ENCODE data around the gene TIGD6.

Gene TIGD6

DNA sequence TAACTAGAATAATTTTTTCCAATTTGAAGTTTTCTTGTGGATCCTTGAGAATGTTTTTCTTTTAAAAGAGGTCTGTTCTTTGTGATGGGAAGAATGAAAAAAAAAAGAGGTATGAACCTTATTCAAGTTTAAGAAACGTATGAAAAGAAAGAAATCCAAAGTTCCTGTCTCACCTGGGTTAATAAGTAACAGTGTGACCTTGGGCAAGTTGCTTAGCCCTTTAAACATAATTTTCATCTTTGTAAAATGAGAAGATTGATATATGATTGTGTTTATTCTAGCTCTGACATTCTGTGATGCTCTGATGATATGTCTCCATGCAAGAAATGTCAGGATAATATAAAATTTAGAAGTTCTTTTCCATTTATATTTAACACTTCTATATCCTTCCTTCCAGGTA lies 20.6 kb downstream of the TIGD6 start:
- Histone ChIP-seq H3K4me1 (ENCODE audit: control insufficient read depth in 2 of 2, insufficient read depth in 1 of 2, low read depth in 1 of 2, low read length in 2 of 2) (no peaks in the 10 kb centered on the region), H4K8ac (ENCODE audit: low read depth, low read length) (no peak overlapping the region), H4K91ac (ENCODE audit: low read depth, low read length, poor library complexity) (no peak overlapping the region), H3K14ac (ENCODE audit: low read length) (no peak overlapping the region), H3K27me3 (ENCODE audit: control insufficient read depth in 3 of 3, insufficient read depth in 3 of 3, low read depth in 1 of 3, low read length in 3 of 3) (no peaks in the 10 kb centered on the region), H3K4me3 (ENCODE audit: low read length in 2 of 2) (no peak overlapping the region), H3K18ac (ENCODE audit: low read length) (no peak overlapping the region), H2BK12ac (ENCODE audit: low read length) (no peak overlapping the region), H2BK15ac (ENCODE audit: low read length) (no peak overlapping the region), H3K4me2 (ENCODE audit: insufficient read depth, low read length, poor library complexity, severe bottlenecking) (no peak overlapping the region), H2BK120ac (ENCODE audit: low read depth, low read length) (no peak overlapping the region), H3K4ac (ENCODE audit: low read length) (no peak overlapping the region), H2AK5ac (ENCODE audit: low read depth, low read length) (no peak overlapping the region), H3K36me3 (replicated peaks in 1 of 2; ENCODE audit: control insufficient read depth in 2 of 2, insufficient read depth in 2 of 2, low read length in 2 of 2) (peaks cover 5 to 28% of the 10 kb centered on the region in 2 donors), H3K9ac (ENCODE audit: low read depth, low read length, poor library complexity) (no peak overlapping the region), H3K79me1 (ENCODE audit: low read depth, low read length) (no peaks in the 10 kb centered on the region), H3K23ac (ENCODE audit: low read depth, low read length, poor library complexity) (no peak overlapping the region), H3K27ac (replicated peaks; ENCODE audit: low read length) (no peak overlapping the region), H3K9me3 (replicated peaks in 1 of 2; ENCODE audit: control insufficient read depth in 2 of 2, insufficient read depth in 1 of 2, low read depth in 1 of 2, low read length in 2 of 2) (no peaks in the 10 kb centered on the region), H2AFZ (ENCODE audit: low read length) (no peak overlapping the region), H2BK5ac (ENCODE audit: low read length) (no peak overlapping the region)
- no peak for DNase-seq (ENCODE audit: low spot score)
- no CpG with 5 or more reads among the region's 1 CpG for WGBS, 2 donors (ENCODE audit: extremely low coverage in 2 of 2, insufficient read length in 2 of 2, insufficient replicate concordance in 1 of 2)

GRCh38 chr5:149975409-149975808 lies 25.0 kb downstream of the TIGD6 start:
- no CpG with 5 or more reads among the region's 2 CpGs for WGBS, 2 donors (ENCODE audit: extremely low coverage in 2 of 2, insufficient read length in 2 of 2, insufficient replicate concordance in 1 of 2)
- no peak overlapping the region for H2BK5ac ChIP-seq (ENCODE audit: low read length)

GRCh38 chr5:149969181-149969930 lies 31.1 kb downstream of the TIGD6 start:
- no peak for DNase-seq (ENCODE audit: low spot score)
- Histone ChIP-seq H3K27ac (replicated peaks; ENCODE audit: low read length) (no peak overlapping the region), H3K9me3 (replicated peaks in 1 of 2; ENCODE audit: control insufficient read depth in 2 of 2, insufficient read depth in 1 of 2, low read depth in 1 of 2, low read length in 2 of 2) (no peaks in the 10 kb centered on the region), H3K4me2 (ENCODE audit: insufficient read depth, low read length, poor library complexity, severe bottlenecking) (no peak overlapping the region), H2AFZ (ENCODE audit: low read length) (no peak overlapping the region), H3K4me3 (ENCODE audit: low read length in 2 of 2) (no peak overlapping the region), H3K9ac (ENCODE audit: low read depth, low read length, poor library complexity) (no peak overlapping the region), H2BK120ac (ENCODE audit: low read depth, low read length) (no peak overlapping the region), H3K23ac (ENCODE audit: low read depth, low read length, poor library complexity) (no peak overlapping the region), H3K27me3 (ENCODE audit: control insufficient read depth in 3 of 3, insufficient read depth in 3 of 3, low read depth in 1 of 3, low read length in 3 of 3) (no peaks in the 10 kb centered on the region), H3K79me1 (ENCODE audit: low read depth, low read length) (no peaks in the 10 kb centered on the region), H4K8ac (ENCODE audit: low read depth, low read length) (no peak overlapping the region), H3K4me1 (ENCODE audit: control insufficient read depth in 2 of 2, insufficient read depth in 1 of 2, low read depth in 1 of 2, low read length in 2 of 2) (no peaks in the 10 kb centered on the region), H4K91ac (ENCODE audit: low read depth, low read length, poor library complexity) (no peak overlapping the region), H3K18ac (ENCODE audit: low read length) (no peak overlapping the region), H2BK15ac (ENCODE audit: low read length) (no peak overlapping the region), H2BK12ac (ENCODE audit: low read length) (no peak overlapping the region), H2BK5ac (ENCODE audit: low read length) (no peak overlapping the region), H2AK5ac (ENCODE audit: low read depth, low read length) (no peak overlapping the region), H3K36me3 (replicated peaks in 1 of 2; ENCODE audit: control insufficient read depth in 2 of 2, insufficient read depth in 2 of 2, low read length in 2 of 2) (no peaks in the 10 kb centered on the region), H3K14ac (ENCODE audit: low read length) (no peak overlapping the region), H3K4ac (ENCODE audit: low read length) (no peak overlapping the region)
- no CpG with 5 or more reads among the region's 4 CpGs for WGBS, 2 donors (ENCODE audit: extremely low coverage in 2 of 2, insufficient read length in 2 of 2, insufficient replicate concordance in 1 of 2)

More at GRCh38 chr5:149975409-149975808, 25.0 kb downstream of the TIGD6 start:
- Histone ChIP-seq H4K8ac (ENCODE audit: low read depth, low read length) (no peak overlapping the region), H3K27me3 (ENCODE audit: control insufficient read depth in 3 of 3, insufficient read depth in 3 of 3, low read depth in 1 of 3, low read length in 3 of 3) (no peaks in the 10 kb centered on the region), H2BK12ac (ENCODE audit: low read length) (no peak overlapping the region), H3K4me2 (ENCODE audit: insufficient read depth, low read length, poor library complexity, severe bottlenecking) (no peak overlapping the region), H3K4me1 (ENCODE audit: control insufficient read depth in 2 of 2, insufficient read depth in 1 of 2, low read depth in 1 of 2, low read length in 2 of 2) (no peaks in the 10 kb centered on the region), H3K9me3 (replicated peaks in 1 of 2; ENCODE audit: control insufficient read depth in 2 of 2, insufficient read depth in 1 of 2, low read depth in 1 of 2, low read length in 2 of 2) (no peaks in the 10 kb centered on the region), H3K14ac (ENCODE audit: low read length) (no peak overlapping the region), H3K36me3 (replicated peaks in 1 of 2; ENCODE audit: control insufficient read depth in 2 of 2, insufficient read depth in 2 of 2, low read length in 2 of 2) (peaks cover 5 to 19% of the 10 kb centered on the region in 2 donors), H2AK5ac (ENCODE audit: low read depth, low read length) (no peak overlapping the region), H2AFZ (ENCODE audit: low read length) (no peak overlapping the region), H3K4ac (ENCODE audit: low read length) (no peak overlapping the region), H2BK120ac (ENCODE audit: low read depth, low read length) (no peak overlapping the region), H2BK15ac (ENCODE audit: low read length) (no peak overlapping the region), H3K27ac (replicated peaks; ENCODE audit: low read length) (no peak overlapping the region), H3K18ac (ENCODE audit: low read length) (no peak overlapping the region), H3K9ac (ENCODE audit: low read depth, low read length, poor library complexity) (no peak overlapping the region), H3K4me3 (ENCODE audit: low read length in 2 of 2) (no peak overlapping the region), H3K23ac (ENCODE audit: low read depth, low read length, poor library complexity) (no peak overlapping the region), H4K91ac (ENCODE audit: low read depth, low read length, poor library complexity) (no peak overlapping the region), H3K79me1 (ENCODE audit: low read depth, low read length) (no peaks in the 10 kb centered on the region)
- DNase-seq (ENCODE audit: low spot score), result no peak

- Histone ChIP-seq H2BK12ac (ENCODE audit: low read length) (no peak overlapping the region), H2BK120ac (ENCODE audit: low read depth, low read length) (no peak overlapping the region), H3K36me3 (replicated peaks in 1 of 2; ENCODE audit: control insufficient read depth in 2 of 2, insufficient read depth in 2 of 2, low read length in 2 of 2) (no peaks in the 10 kb centered on the region), H2BK5ac (ENCODE audit: low read length) (no peak overlapping the region), H2AFZ (ENCODE audit: low read length) (no peak overlapping the region), H3K14ac (ENCODE audit: low read length) (no peak overlapping the region), H3K27me3 (ENCODE audit: control insufficient read depth in 3 of 3, insufficient read depth in 3 of 3, low read depth in 1 of 3, low read length in 3 of 3) (peaks cover 0 to 1% (median 0%) of the 10 kb centered on the region in 3 experiments), H3K4me2 (ENCODE audit: insufficient read depth, low read length, poor library complexity, severe bottlenecking) (no peak overlapping the region), H2AK5ac (ENCODE audit: low read depth, low read length) (no peak overlapping the region), H3K23ac (ENCODE audit: low read depth, low read length, poor library complexity) (no peak overlapping the region), H2BK15ac (ENCODE audit: low read length) (no peak overlapping the region), H3K27ac (replicated peaks; ENCODE audit: low read length) (no peak overlapping the region), H3K79me1 (ENCODE audit: low read depth, low read length) (no peaks in the 10 kb centered on the region), H3K4me1 (ENCODE audit: control insufficient read depth in 2 of 2, insufficient read depth in 1 of 2, low read depth in 1 of 2, low read length in 2 of 2) (peaks cover 0 to under 1% of the 10 kb centered on the region in 2 donors), H3K18ac (ENCODE audit: low read length) (no peak overlapping the region), H3K9me3 (replicated peaks in 1 of 2; ENCODE audit: control insufficient read depth in 2 of 2, insufficient read depth in 1 of 2, low read depth in 1 of 2, low read length in 2 of 2) (no peaks in the 10 kb centered on the region), H4K91ac (ENCODE audit: low read depth, low read length, poor library complexity) (no peak overlapping the region), H3K4ac (ENCODE audit: low read length) (no peak overlapping the region), H3K4me3 (ENCODE audit: low read length in 2 of 2) (no peak overlapping the region), H3K9ac (ENCODE audit: low read depth, low read length, poor library complexity) (no peak overlapping the region), H4K8ac (ENCODE audit: low read depth, low read length) (no peak overlapping the region)
- no peak for DNase-seq (ENCODE audit: low spot score)
- WGBS, 2 donors (ENCODE audit: extremely low coverage in 2 of 2, insufficient read length in 2 of 2, insufficient replicate concordance in 1 of 2), result no CpG with 5 or more reads among the region's 3 CpGs
Measured at GRCh38 chr5:149966946-149967345, 33.5 kb downstream of the TIGD6 start.

All from neuronal stem cell (in vitro differentiated cells).